OCI-LY3 (cell line): ENCODE results near the gene ZNF432.
"Not testable (repeated sequence)": the region's sequence is repeated elsewhere in the genome, so short reads cannot be mapped to it uniquely, and the experiment has no call there.

Experiments used
- EZH2phosphoT487 ChIP-seq: fragments of 200-600 bp; shearing (Covaris generic); IDR thresholded peaks from 2 replicates; pipeline ENCODE4 v1.6.1; 2018; ENCODE audit warnings: antibody characterized with exemption, mixed run types, low read depth
- TF ChIP-seq, protein P1 (sequence below): fragments of 200-600, 300-600 bp; sonication (generic); IDR thresholded peaks from 2 replicates; pipeline ENCODE4 v1.5.1; 2014; ENCODE audit warnings: antibody characterized with exemption, low read length, low read depth

- TF ChIP-seq, protein P1, sequence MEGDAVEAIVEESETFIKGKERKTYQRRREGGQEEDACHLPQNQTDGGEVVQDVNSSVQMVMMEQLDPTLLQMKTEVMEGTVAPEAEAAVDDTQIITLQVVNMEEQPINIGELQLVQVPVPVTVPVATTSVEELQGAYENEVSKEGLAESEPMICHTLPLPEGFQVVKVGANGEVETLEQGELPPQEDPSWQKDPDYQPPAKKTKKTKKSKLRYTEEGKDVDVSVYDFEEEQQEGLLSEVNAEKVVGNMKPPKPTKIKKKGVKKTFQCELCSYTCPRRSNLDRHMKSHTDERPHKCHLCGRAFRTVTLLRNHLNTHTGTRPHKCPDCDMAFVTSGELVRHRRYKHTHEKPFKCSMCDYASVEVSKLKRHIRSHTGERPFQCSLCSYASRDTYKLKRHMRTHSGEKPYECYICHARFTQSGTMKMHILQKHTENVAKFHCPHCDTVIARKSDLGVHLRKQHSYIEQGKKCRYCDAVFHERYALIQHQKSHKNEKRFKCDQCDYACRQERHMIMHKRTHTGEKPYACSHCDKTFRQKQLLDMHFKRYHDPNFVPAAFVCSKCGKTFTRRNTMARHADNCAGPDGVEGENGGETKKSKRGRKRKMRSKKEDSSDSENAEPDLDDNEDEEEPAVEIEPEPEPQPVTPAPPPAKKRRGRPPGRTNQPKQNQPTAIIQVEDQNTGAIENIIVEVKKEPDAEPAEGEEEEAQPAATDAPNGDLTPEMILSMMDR: not testable (repeated sequence)
- TF ChIP-seq EZH2phosphoT487: not testable (repeated sequence)
These were observed 24.2 kb downstream of the ZNF432 start for GRCh38 chr19:52024478-52024877.
